ENCODE measurements around the gene AGMO. TPM values are rescaled to one million over a fixed set of nuclear protein-coding genes. Genes with fewer than 3 reads are reported as not detected.

The AGMO gene
- total and polyA plus RNA-seq, 2 of the 8 experiments (the other 6 are each of a cell fraction or from before 2014, with no cell fraction given), result 0.22 to 0.45 TPM

DNA sequence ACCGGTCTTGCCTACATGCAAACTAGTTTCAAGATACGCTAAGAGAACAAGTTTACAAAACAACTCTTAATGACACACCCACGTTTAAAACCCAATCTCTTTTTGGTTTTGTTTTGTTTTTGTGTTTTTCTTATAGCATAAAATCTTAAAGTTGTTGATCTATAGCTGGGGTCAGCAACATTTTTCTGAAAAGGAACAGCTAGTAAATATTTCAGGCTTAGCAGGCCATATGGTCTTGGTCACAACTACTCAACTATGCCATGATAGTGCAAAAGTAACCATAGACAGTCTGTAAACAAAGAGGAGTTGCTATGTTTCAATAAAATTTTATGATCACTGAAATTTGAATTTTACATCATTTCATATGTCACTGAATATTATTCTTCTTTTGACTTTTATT, 327.4 kb downstream of the AGMO start:
- ChIA-PET CTCF (ENCODE audit: partially characterized antibody) (no interaction called here), POLR2A (ENCODE audit: partially characterized antibody) (no interaction called here)
- Histone ChIP-seq H3K14ac (ENCODE audit: insufficient read length) (no peak overlapping the region), H4K20me1 (replicated peaks in 1 of 2; ENCODE audit: control insufficient read depth in 1 of 2, insufficient read depth in 2 of 2, low read length in 2 of 2) (no peaks in the 10 kb centered on the region), H3K27ac (ENCODE audit: low read depth, low read length) (no peak overlapping the region), H2BK120ac (replicated peaks; ENCODE audit: low read depth, low read length) (no peak overlapping the region), H4K5ac (ENCODE audit: insufficient read length, low read depth, low read length) (no peak overlapping the region), H3K18ac (ENCODE audit: extremely low read depth, low read length) (no peak overlapping the region), H3K9ac (replicated peaks in 1 of 4; ENCODE audit: extremely low read depth in 1 of 4, low read depth in 3 of 4, low read length in 3 of 4) (no peak overlapping the region), H3K23me2 (ENCODE audit: low read depth, low read length) (no peaks in the 10 kb centered on the region), H3K23ac (ENCODE audit: insufficient read length) (no peak overlapping the region), H2BK12ac (ENCODE audit: low read depth, low read length) (no peak overlapping the region), H2BK20ac (ENCODE audit: low read length) (no peak overlapping the region), H2AFZ (ENCODE audit: low read length) (no peak overlapping the region), H3K4ac (replicated peaks; ENCODE audit: insufficient read length, low read depth, low read length) (no peak overlapping the region), H3K56ac (replicated peaks; ENCODE audit: insufficient read length, low read depth, low read length) (no peak overlapping the region), H2BK5ac (ENCODE audit: low read depth, low read length) (no peak overlapping the region), H3K9me3 (ENCODE audit: insufficient read depth in 2 of 2, low read depth in 1 of 2, low read length in 1 of 2) (no peaks in the 10 kb centered on the region), H4K8ac (ENCODE audit: extremely low read depth, insufficient read depth, low read length) (no peak overlapping the region), H3K36me3 (ENCODE audit: control insufficient read depth in 2 of 4, insufficient read depth in 4 of 4, low read length in 3 of 4) (no peaks in the 10 kb centered on the region), H3K4me1 (replicated peaks in 1 of 4; ENCODE audit: control insufficient read depth in 3 of 4, insufficient read depth in 4 of 4, low read length in 3 of 4) (no peaks in the 10 kb centered on the region), H3K79me2 (ENCODE audit: control insufficient read depth in 1 of 2, insufficient read depth in 2 of 2, low read length in 2 of 2) (no peaks in the 10 kb centered on the region), H2AK5ac (ENCODE audit: low read depth, low read length) (no peak overlapping the region), H4K91ac (replicated peaks; ENCODE audit: insufficient read length, low read length) (no peak overlapping the region), H2BK15ac (ENCODE audit: low read length) (no peak overlapping the region), H3K4me3 (ENCODE audit: extremely low read depth in 1 of 4, insufficient read depth in 2 of 4, low read depth in 3 of 4, low read length in 4 of 4) (no peak overlapping the region), H3K27me3 (replicated peaks in 1 of 4; ENCODE audit: control insufficient read depth in 3 of 4, extremely low read depth in 1 of 4, insufficient read depth in 3 of 4, low read length in 3 of 4) (no peaks in the 10 kb centered on the region), H3K4me2 (ENCODE audit: insufficient read depth in 1 of 2, low read depth in 2 of 2, low read length in 2 of 2) (no peak overlapping the region), H3K79me1 (ENCODE audit: low read depth, low read length) (no peaks in the 10 kb centered on the region)
- no peak for FAIRE-seq
- 91% methylated on average over 3 of the region's 3 CpGs; no CpG with 5 or more reads in 1 of the 2 experiments for WGBS, 2 experiments (ENCODE audit: extremely low coverage in 1 of 2, insufficient coverage in 1 of 2, insufficient read length in 1 of 2, insufficient replicate concordance in 2 of 2, low coverage in 1 of 2, low lambda C conversion rate in 2 of 2, missing lambda C conversion rate in 1 of 2)
- no peak for DNase-seq (ENCODE audit: low read depth in 1 of 2, low spot score in 2 of 2)
- TF ChIP-seq TCF12 (IDR thresholded peaks at IDR 0.05; ENCODE audit: low read depth, low read length) (no peak), EGR1 (IDR thresholded peaks at IDR 0.05; ENCODE audit: borderline replicate concordance, low read depth, low read length) (no peak), JUN (IDR thresholded peaks at IDR 0.05; ENCODE audit: low read depth, low read length) (no peak), CREB1 (IDR thresholded peaks at IDR 0.05) (no peak), EP300 (IDR thresholded peaks at IDR 0.05; ENCODE audit: borderline replicate concordance in 1 of 2, low read depth in 2 of 2, low read length in 2 of 2) (no peak), POU5F1 (IDR thresholded peaks at IDR 0.05; ENCODE audit: low read depth, low read length) (no peak)
